ENCODE data around the gene STRBP.

STRBP gene

GRCh38 chr9:123073441-123073840, 194.9 kb downstream of the STRBP start:
- Mint-ChIP-seq H3K27me3 (ENCODE audit: low read depth) (no peaks in the 10 kb centered on the region), H3K27ac (no peak overlapping the region), H3K4me3 (no peak overlapping the region), H3K9me3 (no peaks in the 10 kb centered on the region), H3K36me3 (ENCODE audit: low read depth) (peaks cover 9% of the 10 kb centered on the region), H3K4me1 (ENCODE audit: low read depth) (no peaks in the 10 kb centered on the region)
- no peak for DNase-seq (ENCODE audit: low spot score)

- DNase-seq (ENCODE audit: low spot score), result no peak
- no peaks in the 10 kb centered on the region for H3K9me3 Mint-ChIP-seq
- H3K27ac Mint-ChIP-seq, result no peak overlapping the region
- H3K36me3 Mint-ChIP-seq (ENCODE audit: low read depth), result peaks cover 9% of the 10 kb centered on the region
- H3K27me3 Mint-ChIP-seq (ENCODE audit: low read depth), result no peaks in the 10 kb centered on the region
- H3K4me3 Mint-ChIP-seq, result no peak overlapping the region
- H3K4me1 Mint-ChIP-seq (ENCODE audit: low read depth), result no peaks in the 10 kb centered on the region
Measured at GRCh38 chr9:123072407-123072995, 195.9 kb downstream of the STRBP start.
